ENCODE results near the gene GLDN. TPM values are rescaled to one million over a fixed set of nuclear protein-coding genes. Genes with fewer than 3 reads are reported as not detected.

GLDN gene
- polyA plus RNA-seq, 1 of the 3 experiments (the other 2 are of a cell fraction) = not detected

GRCh38 chr15:51319539-51319938 is 21.9 kb upstream of the GLDN start:
- H3K9ac ChIP-seq = no peak overlapping the region
- H3K79me2 ChIP-seq (ENCODE audit: insufficient read depth) = no peaks in the 10 kb centered on the region
- H3K27me3 ChIP-seq (ENCODE audit: insufficient read depth) = no peaks in the 10 kb centered on the region
- no peak overlapping the region for H2AFZ ChIP-seq (ENCODE audit: low read depth)
- H3K9me3 ChIP-seq = no peaks in the 10 kb centered on the region
- no peak overlapping the region for H3K27ac ChIP-seq (ENCODE audit: low read depth in 2 of 2, low read length in 1 of 2)
- H3F3A ChIP-seq (replicated peaks; ENCODE audit: insufficient read depth) = no peaks in the 10 kb centered on the region
- ChIA-PET POLR2A (no interaction called here), CTCF (interaction anchor here (1.0 to 1.2 kb wide), 3 partner anchors 13 to 82 kb away, joined by 3 to 4 read pairs (median 4); no protein-coding TSS in a partner anchor)
- no peak overlapping the region for H3K4me2 ChIP-seq
- no peak for DNase-seq
- no peaks in the 10 kb centered on the region for H3K4me1 ChIP-seq (ENCODE audit: control insufficient read depth in 1 of 2, insufficient read depth in 2 of 2, low read depth in 1 of 2, low read length in 1 of 2)
- no peaks in the 10 kb centered on the region for H3K9me2 ChIP-seq
- no peaks in the 10 kb centered on the region for H4K20me1 ChIP-seq (ENCODE audit: insufficient read depth)
- WGBS (ENCODE audit: low lambda C conversion rate) = 13% methylated on average over 2 of the region's 2 CpGs
- H3K4me3 ChIP-seq (ENCODE audit: low read depth in 2 of 2, low read length in 1 of 2) = no peak overlapping the region
- TF ChIP-seq REST (IDR thresholded peaks at IDR 0.05; ENCODE audit: low read depth, low read length) (no peak), RAD21 (IDR thresholded peaks at IDR 0.05; ENCODE audit: low read length) (no peak), USF2 (IDR thresholded peaks at IDR 0.05; ENCODE audit: borderline replicate concordance, low read depth, low read length) (no peak), NRF1 (IDR thresholded peaks at IDR 0.05; ENCODE audit: low read depth, low read length) (no peak), CTCF (IDR thresholded peaks at IDR 0.05) (no peak), TCF12 (IDR thresholded peaks at IDR 0.05) (no peak), TAF1 (IDR thresholded peaks at IDR 0.05; ENCODE audit: borderline replicate concordance, low read depth, low read length) (no peak), GATA2 (CRISPR knock-in tag; IDR thresholded peaks at IDR 0.05) (no peak), FOSL2 (IDR thresholded peaks at IDR 0.05; ENCODE audit: borderline replicate concordance, low read depth) (no peak), POLR2AphosphoS5 (IDR thresholded peaks at IDR 0.05; ENCODE audit: low read depth, low read length) (no peak), EZH2phosphoT487 (IDR thresholded peaks at IDR 0.05; ENCODE audit: borderline replicate concordance, low read depth) (no peak), JUND (IDR thresholded peaks at IDR 0.05) (no peak), USF1 (IDR thresholded peaks at IDR 0.05; ENCODE audit: borderline replicate concordance, low read depth) (no peak), SMC3 (IDR thresholded peaks at IDR 0.05; ENCODE audit: low read depth, low read length) (no peak), YY1 (IDR thresholded peaks at IDR 0.05; ENCODE audit: low read depth) (no peak), FOXM1 (IDR thresholded peaks at IDR 0.05; ENCODE audit: low read depth) (no peak), GABPA (IDR thresholded peaks at IDR 0.05; ENCODE audit: low read depth) (no peak), MEF2A (IDR thresholded peaks at IDR 0.05; ENCODE audit: borderline replicate concordance, low read depth) (no peak), TEAD4 (IDR thresholded peaks at IDR 0.05; ENCODE audit: borderline replicate concordance, insufficient read depth) (no peak), ZBTB33 (IDR thresholded peaks at IDR 0.05; ENCODE audit: borderline replicate concordance, low read depth) (no peak)
- H3K36me3 ChIP-seq (replicated peaks in 1 of 2; ENCODE audit: control insufficient read depth in 1 of 2, insufficient read depth in 2 of 2, low read length in 1 of 2) = no peaks in the 10 kb centered on the region

Data from SK-N-SH (cell line).